ENCODE results near the gene UQCRHL.

Gene UQCRHL

DNA sequence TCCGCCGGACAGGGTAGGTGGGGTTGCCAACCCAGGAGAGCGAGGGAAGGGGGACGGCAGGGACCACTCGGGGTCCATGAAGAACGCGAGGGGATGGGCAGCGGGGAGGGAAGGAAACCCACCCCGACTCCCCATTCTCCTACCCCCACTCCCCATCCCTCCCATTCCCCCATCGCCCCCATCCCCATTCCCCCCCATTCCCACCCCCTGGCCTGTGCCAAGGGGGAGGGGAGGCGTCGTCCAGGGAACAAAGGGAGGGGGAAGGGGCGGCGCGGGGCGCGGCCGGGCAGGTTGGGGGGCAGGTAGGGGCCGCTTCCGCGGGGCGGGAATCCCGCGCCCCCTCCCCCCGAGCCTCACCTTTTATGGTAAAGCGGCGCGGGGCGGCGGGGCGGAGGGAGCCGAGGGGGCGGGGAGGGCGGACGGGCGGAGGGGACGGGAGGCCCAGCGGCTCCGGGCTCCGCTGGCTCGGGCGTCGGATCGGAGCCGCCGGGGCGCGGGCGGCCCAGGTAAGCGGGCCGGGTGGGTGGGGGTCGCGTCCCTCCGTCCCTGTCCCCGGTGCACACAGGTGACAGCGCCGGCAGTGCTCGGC lies 49.0 kb downstream of the UQCRHL start, which contains the start of gene FBLIM1:
TSS of gene FBLIM1 (plus strand) at position 453 of the 589 bp plus-strand sequence. CDS start 6,189 bp downstream, outside the sequence.
- no peak for DNase-seq (ENCODE audit: low read depth in 1 of 2, low spot score in 1 of 2)
- H3K4me3 ChIP-seq (replicated peaks; ENCODE audit: insufficient read depth, low read length): no peak within 1 kb of the TSS
- no peak for TF ChIP-seq SPI1 (IDR thresholded peaks at IDR 0.05; ENCODE audit: borderline replicate concordance, low read depth)
- no peak for TF ChIP-seq POLR2AphosphoS5 (IDR thresholded peaks at IDR 0.05; ENCODE audit: low read depth)
- TF ChIP-seq, protein P1, sequence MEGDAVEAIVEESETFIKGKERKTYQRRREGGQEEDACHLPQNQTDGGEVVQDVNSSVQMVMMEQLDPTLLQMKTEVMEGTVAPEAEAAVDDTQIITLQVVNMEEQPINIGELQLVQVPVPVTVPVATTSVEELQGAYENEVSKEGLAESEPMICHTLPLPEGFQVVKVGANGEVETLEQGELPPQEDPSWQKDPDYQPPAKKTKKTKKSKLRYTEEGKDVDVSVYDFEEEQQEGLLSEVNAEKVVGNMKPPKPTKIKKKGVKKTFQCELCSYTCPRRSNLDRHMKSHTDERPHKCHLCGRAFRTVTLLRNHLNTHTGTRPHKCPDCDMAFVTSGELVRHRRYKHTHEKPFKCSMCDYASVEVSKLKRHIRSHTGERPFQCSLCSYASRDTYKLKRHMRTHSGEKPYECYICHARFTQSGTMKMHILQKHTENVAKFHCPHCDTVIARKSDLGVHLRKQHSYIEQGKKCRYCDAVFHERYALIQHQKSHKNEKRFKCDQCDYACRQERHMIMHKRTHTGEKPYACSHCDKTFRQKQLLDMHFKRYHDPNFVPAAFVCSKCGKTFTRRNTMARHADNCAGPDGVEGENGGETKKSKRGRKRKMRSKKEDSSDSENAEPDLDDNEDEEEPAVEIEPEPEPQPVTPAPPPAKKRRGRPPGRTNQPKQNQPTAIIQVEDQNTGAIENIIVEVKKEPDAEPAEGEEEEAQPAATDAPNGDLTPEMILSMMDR (IDR thresholded peaks at IDR 0.05; ENCODE audit: insufficient read depth, low read length): no peak
- TF ChIP-seq, protein P2, sequence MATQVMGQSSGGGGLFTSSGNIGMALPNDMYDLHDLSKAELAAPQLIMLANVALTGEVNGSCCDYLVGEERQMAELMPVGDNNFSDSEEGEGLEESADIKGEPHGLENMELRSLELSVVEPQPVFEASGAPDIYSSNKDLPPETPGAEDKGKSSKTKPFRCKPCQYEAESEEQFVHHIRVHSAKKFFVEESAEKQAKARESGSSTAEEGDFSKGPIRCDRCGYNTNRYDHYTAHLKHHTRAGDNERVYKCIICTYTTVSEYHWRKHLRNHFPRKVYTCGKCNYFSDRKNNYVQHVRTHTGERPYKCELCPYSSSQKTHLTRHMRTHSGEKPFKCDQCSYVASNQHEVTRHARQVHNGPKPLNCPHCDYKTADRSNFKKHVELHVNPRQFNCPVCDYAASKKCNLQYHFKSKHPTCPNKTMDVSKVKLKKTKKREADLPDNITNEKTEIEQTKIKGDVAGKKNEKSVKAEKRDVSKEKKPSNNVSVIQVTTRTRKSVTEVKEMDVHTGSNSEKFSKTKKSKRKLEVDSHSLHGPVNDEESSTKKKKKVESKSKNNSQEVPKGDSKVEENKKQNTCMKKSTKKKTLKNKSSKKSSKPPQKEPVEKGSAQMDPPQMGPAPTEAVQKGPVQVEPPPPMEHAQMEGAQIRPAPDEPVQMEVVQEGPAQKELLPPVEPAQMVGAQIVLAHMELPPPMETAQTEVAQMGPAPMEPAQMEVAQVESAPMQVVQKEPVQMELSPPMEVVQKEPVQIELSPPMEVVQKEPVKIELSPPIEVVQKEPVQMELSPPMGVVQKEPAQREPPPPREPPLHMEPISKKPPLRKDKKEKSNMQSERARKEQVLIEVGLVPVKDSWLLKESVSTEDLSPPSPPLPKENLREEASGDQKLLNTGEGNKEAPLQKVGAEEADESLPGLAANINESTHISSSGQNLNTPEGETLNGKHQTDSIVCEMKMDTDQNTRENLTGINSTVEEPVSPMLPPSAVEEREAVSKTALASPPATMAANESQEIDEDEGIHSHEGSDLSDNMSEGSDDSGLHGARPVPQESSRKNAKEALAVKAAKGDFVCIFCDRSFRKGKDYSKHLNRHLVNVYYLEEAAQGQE (IDR thresholded peaks at IDR 0.05; ENCODE audit: insufficient replicate concordance, low read depth): no peak
- no peak for TF ChIP-seq GABPA (IDR thresholded peaks at IDR 0.05; ENCODE audit: low read depth)
- peaks cover 40% of the 10 kb centered on the region for H3K27me3 ChIP-seq (ENCODE audit: insufficient read depth, poor library complexity, severe bottlenecking)
- H3K27ac ChIP-seq (replicated peaks): no peak within 1 kb of the TSS

DNA sequence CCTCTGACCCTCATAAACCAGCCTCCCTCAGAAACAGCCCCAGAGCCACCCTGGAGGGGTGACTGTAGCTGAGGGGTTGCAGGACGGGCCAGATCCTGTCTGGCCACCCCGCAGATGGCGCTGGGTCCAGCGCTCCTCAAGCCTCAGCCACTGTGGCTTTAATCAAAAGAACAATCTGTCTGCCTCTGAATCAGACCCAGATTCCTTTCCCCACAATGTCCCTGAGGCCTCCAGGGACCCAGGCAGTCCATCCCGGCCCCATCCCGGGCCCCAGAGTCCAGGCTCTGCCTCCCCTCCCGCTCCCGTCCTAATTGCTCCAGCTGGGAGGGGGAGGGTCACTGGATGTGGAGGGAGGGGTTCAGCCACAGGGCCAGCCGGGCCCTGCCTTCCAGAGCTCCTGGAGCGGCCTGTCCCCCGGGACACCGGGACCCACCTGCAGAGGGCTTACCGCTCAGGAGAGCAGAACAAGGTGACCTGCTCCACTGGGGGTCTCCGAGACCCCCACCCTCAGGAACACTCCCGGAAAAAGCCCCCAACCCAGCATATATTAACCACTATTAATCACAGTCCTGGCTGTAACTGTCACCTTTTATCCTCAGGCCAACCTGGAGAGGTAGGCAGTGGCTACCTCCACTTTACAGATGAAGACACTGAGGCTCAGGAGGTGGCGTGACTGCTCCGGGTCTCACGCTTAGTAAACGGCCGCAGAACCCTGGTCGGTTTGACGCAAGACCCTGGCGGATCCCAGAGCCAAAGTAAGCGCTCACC lies 49.7 kb downstream of the UQCRHL start:
- Histone ChIP-seq H3K27ac (replicated peaks) (no peak overlapping the region), H3K4me3 (replicated peaks; ENCODE audit: insufficient read depth, low read length) (no peak overlapping the region), H3K27me3 (ENCODE audit: insufficient read depth, poor library complexity, severe bottlenecking) (peaks cover 40% of the 10 kb centered on the region)
- DNase-seq (ENCODE audit: low read depth in 1 of 2, low spot score in 1 of 2): no peak
- no peak for TF ChIP-seq POLR2AphosphoS5 (IDR thresholded peaks at IDR 0.05; ENCODE audit: low read depth)
- TF ChIP-seq, protein P2 (IDR thresholded peaks at IDR 0.05; ENCODE audit: insufficient replicate concordance, low read depth): no peak
- TF ChIP-seq, protein P1 (IDR thresholded peaks at IDR 0.05; ENCODE audit: insufficient read depth, low read length): no peak
- no peak for TF ChIP-seq GABPA (IDR thresholded peaks at IDR 0.05; ENCODE audit: low read depth)
- no peak for TF ChIP-seq SPI1 (IDR thresholded peaks at IDR 0.05; ENCODE audit: borderline replicate concordance, low read depth)

Data from HL-60 (cell line).